Trophoblast cell (in vitro differentiated cells and primary cell): ENCODE measurements around the gene GVQW3.
"Not testable (repeated sequence)": the region's sequence is repeated elsewhere in the genome, so short reads cannot be mapped to it uniquely, and the experiment has no call there.

ENCODE experiments used
- DNase-seq, 2 donors: peaks; one replicate each; pipeline ENCODE4 v3.0.0-alpha.2; 2016
- H2AFZ ChIP-seq: 2 replicates; pipeline ENCODE4 v1.6.1; 2013; ENCODE audit warnings: low read length, moderate library complexity, mild to moderate bottlenecking; ENCODE audit not compliant: insufficient read depth, poor library complexity
- H2AK5ac ChIP-seq: 2 replicates; pipeline ENCODE4 v1.6.1; 2013; ENCODE audit warnings: mild to moderate bottlenecking, low read length
- H2BK120ac ChIP-seq: 2 replicates; pipeline ENCODE4 v1.6.1; 2013; ENCODE audit warnings: low read length, mild to moderate bottlenecking, moderate library complexity; ENCODE audit not compliant: insufficient read depth, poor library complexity
- H2BK12ac ChIP-seq: 2 replicates; pipeline ENCODE4 v1.6.1; 2013; ENCODE audit warnings: mild to moderate bottlenecking, low read length, moderate library complexity
- H2BK5ac ChIP-seq: 2 replicates; pipeline ENCODE4 v1.6.1; 2013; ENCODE audit warnings: low read length, low read depth, moderate library complexity, mild to moderate bottlenecking; ENCODE audit not compliant: poor library complexity
- H3K14ac ChIP-seq: 2 replicates; pipeline ENCODE4 v1.6.1; 2013; ENCODE audit warnings: mild to moderate bottlenecking, low read length
- H3K18ac ChIP-seq: 2 replicates; pipeline ENCODE4 v1.6.1; 2013; ENCODE audit warnings: mild to moderate bottlenecking, low read length
- H3K23ac ChIP-seq: 2 replicates; pipeline ENCODE4 v1.6.1; 2013; ENCODE audit warnings: low read length
- H3K27ac ChIP-seq: 2 replicates; pipeline ENCODE4 v1.5.1; 2013; ENCODE audit warnings: low read depth, mild to moderate bottlenecking, inconsistent platforms, low read length, moderate library complexity
- H3K27me3 ChIP-seq: 2 replicates; pipeline ENCODE4 v1.6.1; 2013; ENCODE audit warnings: inconsistent platforms, mild to moderate bottlenecking, low read length, moderate library complexity; ENCODE audit not compliant: insufficient read depth
- H3K36me3 ChIP-seq, 2 experiments: 1 replicate in 1 of 2; 2 replicates in 1 of 2; pipeline ENCODE4 v1.6.1; 2013; ENCODE audit warnings: low read length in 2 of 2, mild to moderate bottlenecking in 2 of 2, moderate library complexity in 1 of 2; ENCODE audit not compliant: insufficient read depth in 2 of 2, control insufficient read depth in 1 of 2
- H3K4ac ChIP-seq: 2 replicates; pipeline ENCODE4 v1.6.1; 2013; ENCODE audit warnings: low read depth, mild to moderate bottlenecking, low read length, moderate library complexity
- H3K4me1 ChIP-seq, 2 experiments: 1 replicate in 1 of 2; 2 replicates in 1 of 2; pipeline ENCODE4 v1.6.1; 2013; ENCODE audit warnings: low read length in 2 of 2, mild to moderate bottlenecking in 2 of 2, moderate library complexity in 1 of 2; ENCODE audit not compliant: insufficient read depth in 2 of 2, control insufficient read depth in 1 of 2
- H3K4me2 ChIP-seq: 2 replicates; pipeline ENCODE4 v1.6.1; 2013; ENCODE audit warnings: inconsistent platforms, mild to moderate bottlenecking, low read length, moderate library complexity
- H3K4me3 ChIP-seq: 2 replicates; pipeline ENCODE4 v1.5.1; 2013; ENCODE audit warnings: mild to moderate bottlenecking, low read depth, low read length, inconsistent platforms
- H3K79me1 ChIP-seq: one replicate; pipeline ENCODE4 v1.6.1; 2013; ENCODE audit warnings: low read length
- H3K79me2 ChIP-seq: 2 replicates; pipeline ENCODE4 v1.6.1; 2013; ENCODE audit warnings: low read length, mild to moderate bottlenecking; ENCODE audit not compliant: control insufficient read depth, insufficient read depth, poor library complexity
- H3K9ac ChIP-seq: 2 replicates; pipeline ENCODE4 v1.6.1; 2013; ENCODE audit warnings: mild to moderate bottlenecking, low read length
- H3K9me3 ChIP-seq: 2 replicates; pipeline ENCODE4 v1.6.1; 2013; ENCODE audit warnings: low read depth, mild to moderate bottlenecking, control low read depth, inconsistent platforms, low read length; ENCODE audit not compliant: insufficient read depth
- H4K12ac ChIP-seq: 2 replicates; pipeline ENCODE4 v1.6.1; 2013; ENCODE audit warnings: low read depth, mild to moderate bottlenecking, low read length, moderate library complexity
- H4K8ac ChIP-seq: 2 replicates; pipeline ENCODE4 v1.6.1; 2013; ENCODE audit warnings: low read depth, mild to moderate bottlenecking, low read length, moderate library complexity
- H4K91ac ChIP-seq: one replicate; pipeline ENCODE4 v1.6.1; 2013; ENCODE audit warnings: low read depth, mild to moderate bottlenecking, low read length, moderate library complexity
- WGBS: extraction: QIAGEN DNeasy Blood & Tissue Kit; methylation state at CpG from one replicate; pipeline ENCODE4 v1.1.7; 2013; ENCODE audit warnings: missing lambda C conversion rate; ENCODE audit not compliant: insufficient read length, insufficient coverage; ENCODE audit errors: extremely low coverage; 5-methylcytosine and 5-hydroxymethylcytosine counted together

The GVQW3 gene

GRCh38 chr11:76397383-76397782 lies 16.3 kb downstream of the GVQW3 start:
- Histone ChIP-seq H2BK120ac (no peak overlapping the region), H3K27ac (no peak overlapping the region), H3K4ac (no peak overlapping the region), H2BK5ac (no peak overlapping the region), H3K79me1 (no peaks in the 10 kb centered on the region), H4K91ac (no peak overlapping the region), H3K36me3 (no peaks in the 10 kb centered on the region), H3K9ac (no peak overlapping the region), H3K9me3 (no peaks in the 10 kb centered on the region), H3K4me3 (no peak overlapping the region), H3K18ac (no peak overlapping the region), H4K12ac (no peak overlapping the region), H3K4me2 (no peak overlapping the region), H3K23ac (no peak overlapping the region), H3K79me2 (no peaks in the 10 kb centered on the region), H3K27me3 (no peaks in the 10 kb centered on the region), H2AFZ (no peak overlapping the region), H2BK12ac (no peak overlapping the region), H4K8ac (no peak overlapping the region), H3K4me1 (no peaks in the 10 kb centered on the region), H3K14ac (no peak overlapping the region), H2AK5ac (no peak overlapping the region)
- no CpG with 5 or more reads among the region's 3 CpGs for WGBS
- DNase-seq, result no peak

- Histone ChIP-seq H3K4me3 (no peak overlapping the region), H3K79me2 (no peaks in the 10 kb centered on the region), H3K27me3 (no peaks in the 10 kb centered on the region), H3K4me2 (no peak overlapping the region), H2BK12ac (no peak overlapping the region), H3K23ac (no peak overlapping the region), H3K18ac (no peak overlapping the region), H3K9me3 (no peaks in the 10 kb centered on the region), H3K9ac (no peak overlapping the region), H4K8ac (no peak overlapping the region), H3K27ac (no peak overlapping the region), H3K14ac (no peak overlapping the region), H2AFZ (no peak overlapping the region), H4K91ac (no peak overlapping the region), H4K12ac (no peak overlapping the region), H2BK5ac (no peak overlapping the region), H3K4me1 (no peaks in the 10 kb centered on the region), H2BK120ac (no peak overlapping the region), H3K4ac (no peak overlapping the region), H2AK5ac (no peak overlapping the region), H3K79me1 (no peaks in the 10 kb centered on the region), H3K36me3 (no peaks in the 10 kb centered on the region)
- DNase-seq, result no peak
- WGBS, result no CpG with 5 or more reads among the region's 1 CpG
Measured at GRCh38 chr11:76400967-76401366, 19.8 kb downstream of the GVQW3 start.

- H3K4me2 ChIP-seq, H3K79me1 ChIP-seq, DNase-seq, H3K4ac ChIP-seq, H4K8ac ChIP-seq, H2AK5ac ChIP-seq, H3K27ac ChIP-seq, H3K27me3 ChIP-seq, H3K14ac ChIP-seq, H3K4me1 ChIP-seq, H2AFZ ChIP-seq, H3K23ac ChIP-seq, H2BK5ac ChIP-seq, H3K9me3 ChIP-seq, H2BK12ac ChIP-seq, H3K36me3 ChIP-seq, H3K79me2 ChIP-seq, H3K9ac ChIP-seq, H3K18ac ChIP-seq, H3K4me3 ChIP-seq, H2BK120ac ChIP-seq, H4K91ac ChIP-seq, H4K12ac ChIP-seq: not testable (repeated sequence)
- WGBS, result no CpG with 5 or more reads among the region's 8 CpGs
Measured at GRCh38 chr11:76401484-76401883, 20.4 kb downstream of the GVQW3 start.

- H3K36me3 ChIP-seq, result no peaks in the 10 kb centered on the region
- H3K4me2 ChIP-seq, result no peak overlapping the region
- no peaks in the 10 kb centered on the region for H3K79me1 ChIP-seq
- DNase-seq, result no peak
- no peak overlapping the region for H3K14ac ChIP-seq
- H3K18ac ChIP-seq, result no peak overlapping the region
- H3K9me3 ChIP-seq, result no peaks in the 10 kb centered on the region
- H2BK5ac ChIP-seq, result no peak overlapping the region
- H2AK5ac ChIP-seq, result no peak overlapping the region
- no peaks in the 10 kb centered on the region for H3K4me1 ChIP-seq
- H4K12ac ChIP-seq, result no peak overlapping the region
- WGBS, result no CpG with 5 or more reads among the region's 4 CpGs
- no peak overlapping the region for H4K91ac ChIP-seq
- no peak overlapping the region for H3K4me3 ChIP-seq
- H3K27ac ChIP-seq, result no peak overlapping the region
- no peak overlapping the region for H2AFZ ChIP-seq
- H3K79me2 ChIP-seq, result no peaks in the 10 kb centered on the region
- H4K8ac ChIP-seq, result no peak overlapping the region
- no peak overlapping the region for H3K4ac ChIP-seq
- H3K9ac ChIP-seq, result no peak overlapping the region
- no peak overlapping the region for H2BK120ac ChIP-seq
- H2BK12ac ChIP-seq, result no peak overlapping the region
- H3K27me3 ChIP-seq, result no peaks in the 10 kb centered on the region
- H3K23ac ChIP-seq, result no peak overlapping the region
Measured at GRCh38 chr11:76406359-76406758, 25.2 kb downstream of the GVQW3 start.
